AG08395 (cell line): ENCODE measurements around the gene ALCAM.

ENCODE experiments used
- DNase-seq: peaks from one replicate; pipeline ENCODE4 v3.0.0; 2012; ENCODE audit warnings: mixed read lengths, low spot score

Gene ALCAM

GRCh38 chr3:105495021-105495420 lies 128.3 kb downstream of the ALCAM start:
- peak; percentile 61 for DNase-seq

GRCh38 chr3:105496343-105496742 lies 129.6 kb downstream of the ALCAM start:
- no peak for DNase-seq

- no peak for DNase-seq
These were observed 130.7 kb downstream of the ALCAM start for GRCh38 chr3:105497386-105497785.

- no peak for DNase-seq
These were observed 133.3 kb downstream of the ALCAM start for GRCh38 chr3:105499961-105500360.

GRCh38 chr3:105502333-105502732 lies 135.6 kb downstream of the ALCAM start:
- no peak for DNase-seq

- DNase-seq = no peak
These were observed 136.5 kb downstream of the ALCAM start for GRCh38 chr3:105503191-105503593.

- DNase-seq = no peak
These were observed 137.8 kb downstream of the ALCAM start for GRCh38 chr3:105504440-105504951.

GRCh38 chr3:105505170-105505569 lies 138.5 kb downstream of the ALCAM start:
- no peak for DNase-seq

- no peak for DNase-seq
These were observed 144.3 kb downstream of the ALCAM start for GRCh38 chr3:105511031-105511430.

GRCh38 chr3:105512061-105512460 lies 145.4 kb downstream of the ALCAM start:
- no peak for DNase-seq

GRCh38 chr3:105513042-105513441 lies 146.3 kb downstream of the ALCAM start:
- DNase-seq = peak; percentile 72

GRCh38 chr3:105513886-105514285 lies 147.2 kb downstream of the ALCAM start:
- DNase-seq = no peak

GRCh38 chr3:105515372-105515771 lies 148.7 kb downstream of the ALCAM start:
- no peak for DNase-seq

GRCh38 chr3:105516972-105517371 lies 150.3 kb downstream of the ALCAM start:
- no peak for DNase-seq

- no peak for DNase-seq
These were observed 151.5 kb downstream of the ALCAM start for GRCh38 chr3:105518203-105518602.

- peak; percentile 52 for DNase-seq
These were observed 152.2 kb downstream of the ALCAM start for GRCh38 chr3:105518806-105519418.

- DNase-seq = no peak
These were observed 155.1 kb downstream of the ALCAM start for GRCh38 chr3:105521770-105522169.

GRCh38 chr3:105523501-105523900 lies 156.8 kb downstream of the ALCAM start:
- DNase-seq = no peak

GRCh38 chr3:105525531-105525930 lies 158.8 kb downstream of the ALCAM start:
- DNase-seq = no peak

- DNase-seq = no peak
These were observed 159.8 kb downstream of the ALCAM start for GRCh38 chr3:105526360-105527111.

- no peak for DNase-seq
These were observed 160.8 kb downstream of the ALCAM start for GRCh38 chr3:105527535-105527934.

- DNase-seq = no peak
These were observed 161.2 kb downstream of the ALCAM start for GRCh38 chr3:105527949-105528348.

- no peak for DNase-seq
These were observed 162.2 kb downstream of the ALCAM start for GRCh38 chr3:105528955-105529354.

- no peak for DNase-seq
These were observed 162.7 kb downstream of the ALCAM start for GRCh38 chr3:105529456-105529855.
